Measurements from ENCODE around the gene CUL4B. TPM values are rescaled to one million over a fixed set of nuclear protein-coding genes. Genes with fewer than 3 reads are reported as not detected.

The CUL4B gene
- total RNA-seq, 1 experiment from 2014 or later: 44.7 TPM

DNA sequence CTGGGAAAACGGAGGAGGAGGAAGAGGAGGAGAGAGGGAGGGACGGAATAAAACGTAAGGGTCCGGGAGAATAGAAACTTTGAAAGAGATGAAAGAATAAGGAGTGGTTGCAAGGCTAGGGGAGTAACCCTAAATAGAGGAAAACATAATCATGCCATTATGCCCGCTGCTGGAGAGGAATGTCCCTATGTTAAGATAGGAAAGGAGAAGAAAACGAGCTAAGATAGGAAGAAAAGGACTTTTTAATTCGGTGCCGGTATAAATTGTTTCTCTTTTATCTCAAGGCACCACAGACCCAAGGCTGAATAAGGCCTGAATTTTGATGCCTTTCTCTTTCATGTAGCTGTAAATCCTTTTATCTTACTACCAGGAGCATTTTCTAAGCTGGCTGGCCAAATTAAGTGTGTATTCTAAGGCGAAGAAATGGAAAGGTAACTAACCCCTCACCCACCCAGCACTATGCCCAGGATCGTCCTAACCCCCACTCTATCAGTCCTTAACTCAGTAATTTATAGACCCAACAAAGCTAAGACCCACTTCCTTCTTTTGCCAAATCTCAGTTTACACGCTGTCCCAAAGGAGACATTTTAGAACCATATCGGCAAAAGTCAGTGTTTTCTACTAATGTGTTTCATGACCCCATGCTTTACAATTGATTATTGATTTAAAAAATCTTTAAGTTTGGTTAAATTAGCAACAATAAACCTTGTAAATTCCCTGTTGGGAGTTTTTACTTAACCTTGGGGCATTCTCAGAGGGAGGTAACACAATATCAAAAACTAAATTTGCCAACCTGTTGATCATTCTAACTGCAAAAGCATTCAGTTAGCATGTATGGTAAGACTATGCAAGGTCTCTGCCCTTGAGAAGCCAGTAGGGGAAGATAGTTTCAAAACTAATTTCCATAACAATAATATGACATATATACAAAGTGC lies 1.1 kb upstream of the CUL4B start:
- H3K9me3 ChIP-seq (ENCODE audit: low read depth, low read length, poor library complexity, severe bottlenecking): no peaks in the 10 kb centered on the region
- H3K27ac ChIP-seq (ENCODE audit: low read depth, low read length, poor library complexity, severe bottlenecking): peak overlapping the region; percentile 98
- no peaks in the 10 kb centered on the region for H3K27me3 ChIP-seq (replicated peaks; ENCODE audit: insufficient read depth, low read depth, low read length, poor library complexity)
- H3K4me3 ChIP-seq (ENCODE audit: low read depth, low read length, poor library complexity, severe bottlenecking): peak overlapping the region; percentile 67
- TSS peak; percentile 98 for BruUV-seq (replicated peaks)
- ChIA-PET CTCF (no interaction called here), POLR2A (ENCODE audit: low non-redundant PET) (interaction anchor here (0.5 to 1.6 kb wide), 6 partner anchors 12 to 770 kb away, joined by 3 to 25 read pairs (median 3); partner anchors contain the start of genes MCTS1 and RPL39)
- peaks cover 5% of the 10 kb centered on the region for H3K4me1 ChIP-seq (ENCODE audit: insufficient read depth, low read length, poor library complexity, severe bottlenecking)
- TF ChIP-seq EZH2 (IDR thresholded peaks at IDR 0.05; ENCODE audit: borderline replicate concordance, low read depth, low read length, poor library complexity, severe bottlenecking) (no peak), CTCF (conservative IDR thresholded peaks at IDR 0.05; ENCODE audit: low read depth, low read length) (no peak)
- H3K36me3 ChIP-seq (ENCODE audit: insufficient read depth, low read length, poor library complexity, severe bottlenecking): no peaks in the 10 kb centered on the region
- no peak for DNase-seq (ENCODE audit: low spot score)
- intact Hi-C loops (cut with micrococcal nuclease; ENCODE audit: unreplicated experiment): loop anchor here (5.0 kb wide), 1 partner anchor 40 kb away; the partner anchor contains the start of gene MCTS1

- TF ChIP-seq EZH2 (IDR thresholded peaks at IDR 0.05; ENCODE audit: borderline replicate concordance, low read depth, low read length, poor library complexity, severe bottlenecking) (no peak), CTCF (conservative IDR thresholded peaks at IDR 0.05; ENCODE audit: low read depth, low read length) (no peak)
- no peaks in the 10 kb centered on the region for H3K9me3 ChIP-seq (ENCODE audit: low read depth, low read length, poor library complexity, severe bottlenecking)
- peak overlapping the region; percentile 67 for H3K4me3 ChIP-seq (ENCODE audit: low read depth, low read length, poor library complexity, severe bottlenecking)
- peak overlapping the region; percentile 98 for H3K27ac ChIP-seq (ENCODE audit: low read depth, low read length, poor library complexity, severe bottlenecking)
- no peaks in the 10 kb centered on the region for H3K27me3 ChIP-seq (replicated peaks; ENCODE audit: insufficient read depth, low read depth, low read length, poor library complexity)
- ChIA-PET CTCF (no interaction called here), POLR2A (ENCODE audit: low non-redundant PET) (interaction anchor here (1.6 kb wide), 1 partner anchor 44 kb away, joined by 25 read pairs; the partner anchor contains the start of gene MCTS1)
- DNase-seq (ENCODE audit: low spot score): peak; percentile 35
- peaks cover 5% of the 10 kb centered on the region for H3K4me1 ChIP-seq (ENCODE audit: insufficient read depth, low read length, poor library complexity, severe bottlenecking)
- no peaks in the 10 kb centered on the region for H3K36me3 ChIP-seq (ENCODE audit: insufficient read depth, low read length, poor library complexity, severe bottlenecking)
- intact Hi-C loops (cut with micrococcal nuclease; ENCODE audit: unreplicated experiment): loop anchor here (5.0 kb wide), 1 partner anchor 42 kb away; the partner anchor contains the start of gene MCTS1
- BruUV-seq (replicated peaks): no TSS peak
These were observed 339 bp downstream of the CUL4B start for GRCh38 chrX:120560405-120560841.

GRCh38 chrX:120559804-120560203 lies 958 bp downstream of the CUL4B start:
- peak; percentile 13 for DNase-seq (ENCODE audit: low spot score)
- TF ChIP-seq EZH2 (IDR thresholded peaks at IDR 0.05; ENCODE audit: borderline replicate concordance, low read depth, low read length, poor library complexity, severe bottlenecking): no peak
- no peak for TF ChIP-seq CTCF (conservative IDR thresholded peaks at IDR 0.05; ENCODE audit: low read depth, low read length)
- H3K9me3 ChIP-seq (ENCODE audit: low read depth, low read length, poor library complexity, severe bottlenecking): no peaks in the 10 kb centered on the region
- no peaks in the 10 kb centered on the region for H3K27me3 ChIP-seq (replicated peaks; ENCODE audit: insufficient read depth, low read depth, low read length, poor library complexity)
- H3K36me3 ChIP-seq (ENCODE audit: insufficient read depth, low read length, poor library complexity, severe bottlenecking): no peaks in the 10 kb centered on the region
- ChIA-PET POLR2A (ENCODE audit: low non-redundant PET) (no interaction called here), CTCF (no interaction called here)
- peaks cover 5% of the 10 kb centered on the region for H3K4me1 ChIP-seq (ENCODE audit: insufficient read depth, low read length, poor library complexity, severe bottlenecking)
- peak overlapping the region; percentile 67 for H3K4me3 ChIP-seq (ENCODE audit: low read depth, low read length, poor library complexity, severe bottlenecking)
- BruUV-seq (replicated peaks): no TSS peak
- H3K27ac ChIP-seq (ENCODE audit: low read depth, low read length, poor library complexity, severe bottlenecking): peak overlapping the region; percentile 98
- intact Hi-C loops (cut with micrococcal nuclease; ENCODE audit: unreplicated experiment): loop anchor here (5.0 kb wide), 1 partner anchor 42 kb away; the partner anchor contains the start of gene MCTS1
